Prostate gland (tissue), 2 donors: ENCODE data around the gene WASF1.

Experiments used
- POLR2A ChIP-seq: fragments of 450-650 bp; IDR thresholded peaks from one replicate; pipeline ENCODE4 v1.6.1; 2016; ENCODE audit warnings: antibody characterized with exemption, mild to moderate bottlenecking
- TF ChIP-seq, protein P1 (sequence below), 4 experiments: fragments of 200-600 bp in 2 of 4; fragments of 450-650 bp in 2 of 4; sonication (generic) in 2 of 4; IDR thresholded peaks; 1 replicate in 3 of 4; 2 replicates in 1 of 4; pipeline ENCODE4 v1.5.1; 2016 to 2019; ENCODE audit warnings: antibody characterized with exemption in 4 of 4, mild to moderate bottlenecking in 2 of 4, moderate library complexity in 2 of 4

DNA sequence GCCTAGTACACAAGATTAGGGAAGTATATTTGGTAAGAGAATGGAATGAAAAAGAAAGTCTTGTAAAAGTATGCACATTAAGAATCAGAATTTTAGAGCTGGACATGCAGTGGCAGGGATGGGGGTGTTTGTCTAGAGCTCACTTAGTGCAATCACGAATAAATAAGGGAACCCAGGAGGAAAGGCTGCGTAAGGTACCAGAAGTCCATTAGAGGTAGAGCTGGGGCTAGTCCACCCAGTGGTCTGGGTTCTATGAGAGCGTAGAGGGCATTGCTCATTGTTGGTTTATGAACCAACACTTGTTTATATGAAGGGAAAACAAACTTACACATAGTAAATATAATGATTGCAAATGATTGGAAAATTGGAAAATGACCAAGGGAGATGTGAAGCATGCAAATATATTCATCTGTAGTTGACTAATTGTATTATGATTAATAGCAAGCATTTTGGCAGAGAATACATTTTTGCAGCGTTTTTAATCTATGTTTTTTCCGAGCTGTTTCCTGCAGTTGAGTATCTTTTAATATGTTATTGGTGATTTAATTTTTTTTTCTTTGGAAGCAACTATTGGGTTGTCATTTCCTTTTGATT is 3.9 kb upstream of the WASF1 start:
- no peak for TF ChIP-seq POLR2A
- TF ChIP-seq, protein P1, sequence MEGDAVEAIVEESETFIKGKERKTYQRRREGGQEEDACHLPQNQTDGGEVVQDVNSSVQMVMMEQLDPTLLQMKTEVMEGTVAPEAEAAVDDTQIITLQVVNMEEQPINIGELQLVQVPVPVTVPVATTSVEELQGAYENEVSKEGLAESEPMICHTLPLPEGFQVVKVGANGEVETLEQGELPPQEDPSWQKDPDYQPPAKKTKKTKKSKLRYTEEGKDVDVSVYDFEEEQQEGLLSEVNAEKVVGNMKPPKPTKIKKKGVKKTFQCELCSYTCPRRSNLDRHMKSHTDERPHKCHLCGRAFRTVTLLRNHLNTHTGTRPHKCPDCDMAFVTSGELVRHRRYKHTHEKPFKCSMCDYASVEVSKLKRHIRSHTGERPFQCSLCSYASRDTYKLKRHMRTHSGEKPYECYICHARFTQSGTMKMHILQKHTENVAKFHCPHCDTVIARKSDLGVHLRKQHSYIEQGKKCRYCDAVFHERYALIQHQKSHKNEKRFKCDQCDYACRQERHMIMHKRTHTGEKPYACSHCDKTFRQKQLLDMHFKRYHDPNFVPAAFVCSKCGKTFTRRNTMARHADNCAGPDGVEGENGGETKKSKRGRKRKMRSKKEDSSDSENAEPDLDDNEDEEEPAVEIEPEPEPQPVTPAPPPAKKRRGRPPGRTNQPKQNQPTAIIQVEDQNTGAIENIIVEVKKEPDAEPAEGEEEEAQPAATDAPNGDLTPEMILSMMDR (IDR thresholded peaks at IDR 0.05), result no peak
